H1 (cell line): ENCODE results near the gene IL6ST. TPM values are rescaled to one million over a fixed set of nuclear protein-coding genes. Genes with fewer than 3 reads are reported as not detected.

Experiments used
- BACH1 ChIP-seq: IDR thresholded peaks from 2 replicates; pipeline ENCODE4 v1.6.1; 2012; ENCODE audit warnings: low read length, improper control_type of control experiment
- CEBPB ChIP-seq: IDR thresholded peaks from 2 replicates; pipeline ENCODE4 v1.6.1; 2012; ENCODE audit warnings: low read depth, low read length
- SP1 ChIP-seq: IDR thresholded peaks from 2 replicates; pipeline ENCODE4 v1.6.1; 2011; ENCODE audit warnings: low read depth, low read length
- polyA plus RNA-seq, 7 experiments: library from polyadenylated mRNA; depleted of rRNA in 3 of 7; stranded (reverse) in 5 of 7; unstranded in 2 of 7; fragments of >200 nt in 5 of 7; fragments of 200-250 nt in 2 of 7; gene quantifications; 1 replicate in 5 of 7; 2 replicates in 1 of 7; 4 replicates in 1 of 7; pipeline versions ENCODE4 v1.2.1 to v1.2.3, GENCODE V29; 2011 to 2013; ENCODE audit warnings: missing spikeins in 2 of 7, mixed read lengths in 2 of 7
- total RNA-seq: library from RNA; stranded (reverse); fragmentation: NEBNext Ultra II Directional; extraction: Animal tissue kit (Norgen Biotek cat#: 25700); gene quantifications from 2 replicates; pipeline ENCODE4 v1.2.1, GENCODE V29; 2021

Gene IL6ST
- total and polyA plus RNA-seq, 2 of the 8 experiments (the other 6 are each of a cell fraction or from before 2014, with no cell fraction given) = 1.4 to 11.1 TPM

GRCh38 chr5:55895346-55895745 is 99.4 kb downstream of the IL6ST start (continued):
- TF ChIP-seq SP1 (no peak), BACH1 (no peak), CEBPB (no peak)
- TF ChIP-seq, all 59 proteins: peak for 0
